ENCODE data around the gene GRM2.
"Not testable (repeated sequence)": the region's sequence is repeated elsewhere in the genome, so short reads cannot be mapped to it uniquely, and the experiment has no call there.

The GRM2 gene

GRCh38 chr3:51750878-51751277 lies 44.0 kb downstream of the GRM2 start:
- TF ChIP-seq POU2F2 (IDR thresholded peaks at IDR 0.05; ENCODE audit: low read depth, low read length) = no peak
- no peak for TF ChIP-seq SPI1 (IDR thresholded peaks at IDR 0.05; ENCODE audit: low read depth, low read length)
- TF ChIP-seq PAX5 (IDR thresholded peaks at IDR 0.05; ENCODE audit: insufficient read depth, low read length, severe bottlenecking) = no peak
- no peak for TF ChIP-seq POLR2A (IDR thresholded peaks at IDR 0.05; ENCODE audit: low read depth, low read length)
- TF ChIP-seq TAF1 (IDR thresholded peaks at IDR 0.05; ENCODE audit: low read depth, low read length) = no peak
- TF ChIP-seq POLR2AphosphoS5 (IDR thresholded peaks at IDR 0.05; ENCODE audit: low read depth, low read length) = no peak
- DNase-seq (ENCODE audit: insufficient read length, low spot score) = no peak
- FAIRE-seq = no peak

DNA sequence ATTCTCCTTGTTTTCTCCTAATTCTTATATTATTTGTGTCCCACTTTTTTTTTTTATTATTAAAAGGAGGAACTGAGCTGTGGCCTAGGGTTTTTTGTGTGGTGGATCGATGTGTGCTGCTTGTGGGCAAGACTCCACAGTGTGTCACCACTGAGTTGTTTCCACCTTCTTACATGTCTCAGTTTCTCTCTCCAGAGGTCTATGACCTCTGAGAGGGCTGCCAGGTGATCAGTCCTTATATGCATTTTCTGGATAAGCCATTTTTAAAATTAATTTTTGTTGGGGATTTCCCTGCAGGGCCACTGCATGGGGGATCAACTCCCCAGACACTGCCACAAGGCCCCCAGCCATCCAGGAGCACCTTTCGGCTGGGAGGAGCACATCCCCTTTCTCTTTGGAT lies 44.4 kb downstream of the GRM2 start:
- TF ChIP-seq TAF1 (IDR thresholded peaks at IDR 0.05; ENCODE audit: low read depth, low read length) (no peak), SPI1 (IDR thresholded peaks at IDR 0.05; ENCODE audit: low read depth, low read length) (no peak), PAX5 (IDR thresholded peaks at IDR 0.05; ENCODE audit: insufficient read depth, low read length, severe bottlenecking) (no peak), POU2F2 (IDR thresholded peaks at IDR 0.05; ENCODE audit: low read depth, low read length) (no peak), POLR2AphosphoS5 (IDR thresholded peaks at IDR 0.05; ENCODE audit: low read depth, low read length) (no peak), POLR2A (IDR thresholded peaks at IDR 0.05; ENCODE audit: low read depth, low read length) (no peak)
- DNase-seq (ENCODE audit: insufficient read length, low spot score) (no peak), FAIRE-seq (no peak)

GRCh38 chr3:51753763-51754750 lies 47.2 kb downstream of the GRM2 start:
- FAIRE-seq; DNase-seq (ENCODE audit: insufficient read length, low spot score): not testable (repeated sequence)

DNA sequence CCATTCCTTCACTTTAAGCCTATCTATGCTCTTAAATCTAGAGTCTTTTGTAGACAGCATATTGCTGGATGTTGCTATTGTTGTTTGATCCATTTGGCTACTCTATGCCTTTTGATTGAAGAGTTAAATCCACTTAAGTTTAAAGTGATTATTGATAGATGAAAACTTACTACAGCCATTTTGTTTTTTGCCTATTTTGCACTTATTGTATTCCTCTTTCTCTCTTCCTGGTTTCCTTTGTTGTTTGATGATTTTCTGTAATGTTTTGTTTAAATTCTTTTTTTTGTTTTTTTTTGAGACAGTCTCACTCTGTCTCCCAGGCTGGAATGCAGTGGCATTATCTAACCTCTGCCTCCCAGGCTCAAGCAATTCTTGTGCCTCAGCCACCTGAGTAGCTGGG lies 52.3 kb downstream of the GRM2 start:
- FAIRE-seq (no peak), DNase-seq (ENCODE audit: insufficient read length, low spot score) (no peak)
- TF ChIP-seq POU2F2 (IDR thresholded peaks at IDR 0.05; ENCODE audit: low read depth, low read length) (no peak), POLR2A (IDR thresholded peaks at IDR 0.05; ENCODE audit: low read depth, low read length) (no peak), SPI1 (IDR thresholded peaks at IDR 0.05; ENCODE audit: low read depth, low read length) (no peak), POLR2AphosphoS5 (IDR thresholded peaks at IDR 0.05; ENCODE audit: low read depth, low read length) (no peak), TAF1 (IDR thresholded peaks at IDR 0.05; ENCODE audit: low read depth, low read length) (no peak), PAX5 (IDR thresholded peaks at IDR 0.05; ENCODE audit: insufficient read depth, low read length, severe bottlenecking) (no peak)
